Right lobe of liver (tissue), 6 donors: ENCODE results near the gene PAFAH1B2. TPM values are rescaled to one million over a fixed set of nuclear protein-coding genes. Genes with fewer than 3 reads are reported as not detected.
A peak's percentile ranks its signal among the peaks of the same experiment; 100 is the strongest.

Experiments
- ATAC-seq, 4 donors: fragments of 200-7000 bp; cut with Tn5 transposase; one replicate each; pipeline ENCODE4 v1.9.1; 2020; ENCODE audit warnings: mild to moderate bottlenecking in 4 of 4, moderate library complexity in 4 of 4
- DNase-seq, 3 donors: peaks; one replicate each; pipeline ENCODE4 v3.0.0-alpha.2; 2020
- H3K27ac ChIP-seq, 3 donors: fragments of 200-600 bp; one replicate each; pipeline ENCODE4 v1.8.0; 2022
- H3K27me3 ChIP-seq, 2 donors: fragments of 200-600 bp; one replicate each; pipeline ENCODE4 v1.8.0; 2022
- H3K36me3 ChIP-seq, 4 donors: fragments of 200-600 bp; sonication (generic) in 1 of 4; one replicate each; pipeline versions ENCODE4 v1.5.1 to v1.8.0; 2017 to 2022; ENCODE audit warnings: control low read depth in 1 of 4
- H3K4me1 ChIP-seq, 4 donors: fragments of 200-600 bp; sonication (generic) in 1 of 4; one replicate each; pipeline versions ENCODE4 v1.5.1 to v1.8.0; 2017 to 2022; ENCODE audit warnings: control low read depth in 1 of 4
- H3K4me3 ChIP-seq, 3 donors: fragments of 200-600 bp; one replicate each; pipeline ENCODE4 v1.8.0; 2022
- H3K9me3 ChIP-seq, 4 donors: fragments of 200-600 bp; sonication (generic) in 1 of 4; one replicate each; pipeline versions ENCODE4 v1.5.1 to v1.8.0; 2017 to 2022; ENCODE audit warnings: control low read depth in 1 of 4
- CTCF ChIP-seq, 4 donors: fragments of 200-600 bp in 3 of 4; fragments of 450-650 bp in 1 of 4; IDR thresholded peaks; one replicate each; pipeline versions ENCODE4 v1.5.1 to v1.8.0; 2016 to 2022; ENCODE audit warnings: antibody characterized with exemption in 4 of 4, mild to moderate bottlenecking in 2 of 4
- POLR2A ChIP-seq: fragments of 450-650 bp; IDR thresholded peaks from one replicate; pipeline ENCODE4 v1.6.1; 2017; ENCODE audit warnings: antibody characterized with exemption, mild to moderate bottlenecking
- WGBS: methylation state at CpG from one replicate; pipeline ENCODE4 v1.1.6; 2018; ENCODE audit warnings: low coverage, low lambda C conversion rate; ENCODE audit not compliant: insufficient coverage; ENCODE audit errors: missing lambda C conversion rate; 5-methylcytosine and 5-hydroxymethylcytosine counted together
- intact Hi-C, 2 donors: fragments of 100-400 bp; cut with DNase I; formaldehyde crosslinking; loops; one replicate each; pipeline versions ENCODE4 v1.11.2 to v1.14.1; 2022
- total RNA-seq, 6 experiments: library from RNA; depleted of rRNA in 2 of 6; stranded (reverse); fragments of >200 nt in 2 of 6; fragmentation: NEBNext Ultra II Directional in 3 of 6; extraction: Animal tissue kit (Norgen Biotek cat#: 25700) in 3 of 6; gene quantifications; one replicate each; pipeline versions ENCODE4 v1.1.0 to v1.2.4, GENCODE V29; 2016 to 2023
- donor health status: DM: no; HTN: yes; CAD: no.
- donor health status: DM: no; HTN: no; CAD: no.
- donor health status: DM: no; HTN: no; CAD: no.
- donor health status: DM: no; HTN: yes; CAD: no.
- donor health status: DM: no; HTN: yes; CAD: no.

PAFAH1B2 gene
- total RNA-seq, 6 experiments from 2014 or later, result 22.2 to 39.1 (median 29.3) TPM

- TF ChIP-seq CTCF (IDR thresholded peaks at IDR 0.05) (no peak), POLR2A (no peak)
- DNase-seq, result no peak
- H3K4me3 ChIP-seq, result no peak overlapping the region
- no peaks in the 10 kb centered on the region for H3K27me3 ChIP-seq
- peaks cover 0 to 56% (median 18%) of the 10 kb centered on the region in 4 donors for H3K36me3 ChIP-seq
- ATAC-seq, result no peak
- intact Hi-C loops, result no loop called here
- H3K27ac ChIP-seq, result peak overlapping the region in 1 of 3 donors; percentile 6
- no peaks in the 10 kb centered on the region for H3K4me1 ChIP-seq
- no peaks in the 10 kb centered on the region for H3K9me3 ChIP-seq
- WGBS, result 86% methylated on average over 1 of the region's 9 CpGs
Measured at GRCh38 chr11:117219001-117219400, 74.9 kb downstream of the PAFAH1B2 start.

GRCh38 chr11:117219455-117219854 lies 75.4 kb downstream of the PAFAH1B2 start:
- ATAC-seq, result no peak
- Histone ChIP-seq H3K4me3 (no peak overlapping the region), H3K27me3 (no peaks in the 10 kb centered on the region), H3K27ac (no peak overlapping the region), H3K4me1 (no peaks in the 10 kb centered on the region), H3K9me3 (no peaks in the 10 kb centered on the region), H3K36me3 (peaks cover 0 to 51% (median 18%) of the 10 kb centered on the region in 4 donors)
- intact Hi-C loops, result no loop called here
- WGBS, result 56% methylated on average over 1 of the region's 8 CpGs
- TF ChIP-seq POLR2A (no peak), CTCF (IDR thresholded peaks at IDR 0.05) (no peak)
- DNase-seq, result no peak

GRCh38 chr11:117219995-117220394 lies 75.9 kb downstream of the PAFAH1B2 start:
- no peak for ATAC-seq
- no peak overlapping the region for H3K4me3 ChIP-seq

GRCh38 chr11:117220568-117220967 lies 76.5 kb downstream of the PAFAH1B2 start:
- H3K27me3 ChIP-seq, result no peaks in the 10 kb centered on the region
- H3K4me3 ChIP-seq, result no peak overlapping the region
- no peak for DNase-seq
- intact Hi-C loops, result loop anchor here in 1 of 2 donors (10.0 kb wide), 2 partner anchors 46 to 366 kb away; partner anchors contain the start of gene SIDT2
- H3K27ac ChIP-seq, result peak overlapping the region in 2 of 3 donors; percentile 21 to 32
- peaks cover 0 to 52% (median 14%) of the 10 kb centered on the region in 4 donors for H3K36me3 ChIP-seq
- H3K9me3 ChIP-seq, result no peaks in the 10 kb centered on the region
- no peak for TF ChIP-seq CTCF (IDR thresholded peaks at IDR 0.05)
- TF ChIP-seq POLR2A, result no peak
- no peaks in the 10 kb centered on the region for H3K4me1 ChIP-seq
- ATAC-seq, result peak in 3 of 4 donors; percentile 13 to 30 (median 24)
- WGBS, result 60% methylated on average over 6 of the region's 9 CpGs

More at GRCh38 chr11:117219995-117220394, 75.9 kb downstream of the PAFAH1B2 start:
- Histone ChIP-seq H3K4me1 (no peaks in the 10 kb centered on the region), H3K27ac (peak overlapping the region in 1 of 3 donors; percentile 32), H3K36me3 (peaks cover 0 to 49% (median 14%) of the 10 kb centered on the region in 4 donors), H3K27me3 (no peaks in the 10 kb centered on the region), H3K9me3 (no peaks in the 10 kb centered on the region)
- no peak for DNase-seq
- intact Hi-C loops, result loop anchor here in 1 of 2 donors (10.0 kb wide), 2 partner anchors 45 to 365 kb away; partner anchors contain the start of gene SIDT2
- TF ChIP-seq CTCF (IDR thresholded peaks at IDR 0.05) (no peak), POLR2A (no peak)
- WGBS, result 81% methylated on average over 3 of the region's 4 CpGs
